Measurements from ENCODE around the gene VPS45. TPM values are rescaled to one million over a fixed set of nuclear protein-coding genes. Genes with fewer than 3 reads are reported as not detected.

The VPS45 gene
- total and polyA plus RNA-seq, 12 donors, result 26.6 to 73.6 (median 49.8) TPM

DNA sequence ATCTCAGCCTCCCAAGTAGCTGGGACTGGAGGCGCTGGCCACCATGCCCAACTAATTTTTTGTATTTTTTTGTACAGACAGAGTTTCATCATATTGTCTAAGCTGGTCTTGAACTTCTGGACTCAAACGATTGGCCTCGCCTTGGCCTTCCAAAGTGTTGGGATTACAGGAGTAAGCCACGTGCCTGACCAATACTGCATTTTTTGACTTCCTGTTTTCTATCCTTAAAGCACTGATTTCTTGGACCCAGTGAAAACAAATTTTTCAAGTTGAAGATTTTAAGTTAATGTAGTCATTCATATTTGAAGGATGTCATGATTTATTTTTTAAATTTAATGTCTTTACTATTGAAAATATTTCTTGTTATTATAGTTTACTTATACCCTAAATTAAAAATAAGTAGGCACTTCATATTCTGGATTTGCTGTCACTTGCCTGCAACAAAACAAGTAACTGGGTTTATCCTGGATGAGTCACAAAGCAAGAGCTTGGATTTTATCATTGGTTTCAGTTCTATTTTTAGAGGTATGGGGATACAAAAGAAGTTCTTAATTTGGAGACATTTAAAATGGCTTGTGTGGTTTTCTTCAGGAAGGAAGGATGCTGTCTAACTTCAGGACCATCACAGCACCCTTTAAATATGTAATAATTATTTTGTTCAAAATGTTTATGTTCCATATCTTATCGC is 2.2 kb upstream of the VPS45 start:
- H3K4me1 ChIP-seq, result peaks cover 0 to 47% (median 24%) of the 10 kb centered on the region in 9 donors
- peak in 1 of 8 donors; percentile 13 for ATAC-seq

DNA sequence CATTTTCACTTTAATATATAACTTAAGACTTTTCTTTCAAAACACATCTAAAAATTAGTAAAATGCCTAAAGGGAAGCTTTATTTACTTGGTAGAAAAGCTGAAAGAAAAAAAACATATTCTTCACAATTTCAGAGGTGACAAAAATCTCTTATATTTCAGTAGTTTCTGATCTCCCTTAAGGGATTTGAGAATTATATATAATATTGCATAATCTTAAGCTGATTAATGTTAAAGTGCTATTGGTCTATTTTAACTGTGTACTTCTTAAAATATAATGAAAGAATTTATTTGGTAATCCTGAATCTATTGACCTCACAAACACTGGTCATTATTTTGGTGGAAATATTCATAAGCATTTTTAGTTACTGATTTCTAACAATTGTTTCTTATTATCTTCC is 1.2 kb upstream of the VPS45 start:
- Histone ChIP-seq H3K4me1 (peaks cover 0 to 47% (median 24%) of the 10 kb centered on the region in 9 donors), H3K36me3 (peaks cover 0 to 18% (median 0%) of the 10 kb centered on the region in 9 donors), H3K4me3 (peak overlapping the region; percentile 52 to 90 (median 76)), H3K27me3 (no peaks in the 10 kb centered on the region), H3K27ac (peak overlapping the region; percentile 79 to 96 (median 94)), H3K9me3 (no peaks in the 10 kb centered on the region)
- ATAC-seq, result no peak
- DNase-seq, result no peak
- intact Hi-C loops (cut with DNase I), result loop anchor here in 3 of 10 donors (2.0 to 10.0 kb wide), 3 partner anchors 54 to 62 kb away; partner anchors contain the start of gene OTUD7B (in 2 of the 3)
- no peak for TF ChIP-seq CTCF (IDR thresholded peaks at IDR 0.05)

More for the DNA sequence above, 2.2 kb upstream of the VPS45 start:
- intact Hi-C loops (cut with DNase I), result loop anchor here in 2 of 10 donors (5.0 to 10.0 kb wide), 2 partner anchors 53 to 61 kb away; partner anchors contain the start of gene OTUD7B (in 1 of the 2)
- H3K9me3 ChIP-seq, result no peaks in the 10 kb centered on the region
- peak overlapping the region in 9 of 10 donors; percentile 79 to 96 (median 95) for H3K27ac ChIP-seq
- 74 to 77% methylated on average over 5 of the region's 5 CpGs for WGBS, 2 donors
- no peaks in the 10 kb centered on the region for H3K27me3 ChIP-seq
- peaks cover 0 to 14% (median 0%) of the 10 kb centered on the region in 9 donors for H3K36me3 ChIP-seq
- TF ChIP-seq CTCF (IDR thresholded peaks at IDR 0.05), result no peak
- peak overlapping the region in 5 of 10 donors; percentile 68 to 90 (median 77) for H3K4me3 ChIP-seq
- DNase-seq, result no peak

DNA sequence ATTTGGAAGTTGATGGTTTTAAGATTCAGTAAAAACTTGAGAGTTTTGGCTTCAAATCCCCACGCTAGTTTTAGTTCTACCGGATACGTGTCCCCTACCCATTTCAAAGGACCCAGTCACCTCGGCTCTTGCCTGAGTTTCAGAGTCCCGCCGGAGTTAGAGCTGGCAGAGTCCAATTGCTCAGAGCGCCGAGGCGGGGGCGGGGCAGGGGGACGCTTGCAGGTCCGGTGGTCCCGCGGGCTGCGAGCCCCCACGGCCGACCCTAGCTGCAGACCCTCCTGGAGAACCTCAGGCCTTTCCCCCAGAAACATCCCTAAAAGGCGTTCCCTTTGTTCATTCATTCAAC is 765 bp upstream of the VPS45 start:
- WGBS, 2 donors, result 0% methylated on average over 18 of the region's 18 CpGs

More for the DNA sequence above, 765 bp upstream of the VPS45 start:
- intact Hi-C loops (cut with DNase I), result loop anchor here in 3 of 10 donors (2.0 to 10.0 kb wide), 3 partner anchors 55 to 62 kb away; partner anchors contain the start of gene OTUD7B (in 2 of the 3)
- Histone ChIP-seq H3K9me3 (no peaks in the 10 kb centered on the region), H3K4me3 (peak overlapping the region; percentile 52 to 90 (median 76)), H3K36me3 (peaks cover 0 to 23% (median 0%) of the 10 kb centered on the region in 9 donors), H3K27ac (peak overlapping the region; percentile 79 to 96 (median 94)), H3K27me3 (no peaks in the 10 kb centered on the region), H3K4me1 (peaks cover 0 to 45% (median 24%) of the 10 kb centered on the region in 9 donors)
- DNase-seq (peak; percentile 46 to 55), ATAC-seq (peak; percentile 35 to 77 (median 66))
- TF ChIP-seq CTCF (IDR thresholded peaks at IDR 0.05), result no peak

Data from heart right ventricle (tissue), 16 donors.